PC-3 (cell line): ENCODE data around the gene NRSN2.

Experiments used
- EZH2 ChIP-seq: fragments of 300-600 bp; sonication (generic); IDR thresholded peaks from one replicate; pipeline ENCODE4 v1.6.1; 2017; ENCODE audit warnings: antibody characterized with exemption, mild to moderate bottlenecking, low read length; ENCODE audit not compliant: unreplicated experiment
- EZH2phosphoT487 ChIP-seq: fragments of 300-600 bp; sonication (generic); IDR thresholded peaks from 2 replicates; pipeline ENCODE4 v1.6.1; 2018; ENCODE audit warnings: mild to moderate bottlenecking, antibody characterized with exemption, low read length, borderline replicate concordance
- TF ChIP-seq, protein P1 (sequence below): fragments of 300-600 bp; sonication (generic); conservative IDR thresholded peaks from 2 replicates; pipeline ENCODE4 v1.5.1; 2017; ENCODE audit warnings: antibody characterized with exemption, low read depth, mild to moderate bottlenecking, low read length

GRCh38 chr20:312866-313265 lies 34.0 kb upstream of the NRSN2 start:
- TF ChIP-seq EZH2 (no peak), EZH2phosphoT487 (no peak)
- TF ChIP-seq, protein P1, sequence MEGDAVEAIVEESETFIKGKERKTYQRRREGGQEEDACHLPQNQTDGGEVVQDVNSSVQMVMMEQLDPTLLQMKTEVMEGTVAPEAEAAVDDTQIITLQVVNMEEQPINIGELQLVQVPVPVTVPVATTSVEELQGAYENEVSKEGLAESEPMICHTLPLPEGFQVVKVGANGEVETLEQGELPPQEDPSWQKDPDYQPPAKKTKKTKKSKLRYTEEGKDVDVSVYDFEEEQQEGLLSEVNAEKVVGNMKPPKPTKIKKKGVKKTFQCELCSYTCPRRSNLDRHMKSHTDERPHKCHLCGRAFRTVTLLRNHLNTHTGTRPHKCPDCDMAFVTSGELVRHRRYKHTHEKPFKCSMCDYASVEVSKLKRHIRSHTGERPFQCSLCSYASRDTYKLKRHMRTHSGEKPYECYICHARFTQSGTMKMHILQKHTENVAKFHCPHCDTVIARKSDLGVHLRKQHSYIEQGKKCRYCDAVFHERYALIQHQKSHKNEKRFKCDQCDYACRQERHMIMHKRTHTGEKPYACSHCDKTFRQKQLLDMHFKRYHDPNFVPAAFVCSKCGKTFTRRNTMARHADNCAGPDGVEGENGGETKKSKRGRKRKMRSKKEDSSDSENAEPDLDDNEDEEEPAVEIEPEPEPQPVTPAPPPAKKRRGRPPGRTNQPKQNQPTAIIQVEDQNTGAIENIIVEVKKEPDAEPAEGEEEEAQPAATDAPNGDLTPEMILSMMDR: no peak
